Measurements from ENCODE around the gene OR13F1.

OR13F1 gene

DNA sequence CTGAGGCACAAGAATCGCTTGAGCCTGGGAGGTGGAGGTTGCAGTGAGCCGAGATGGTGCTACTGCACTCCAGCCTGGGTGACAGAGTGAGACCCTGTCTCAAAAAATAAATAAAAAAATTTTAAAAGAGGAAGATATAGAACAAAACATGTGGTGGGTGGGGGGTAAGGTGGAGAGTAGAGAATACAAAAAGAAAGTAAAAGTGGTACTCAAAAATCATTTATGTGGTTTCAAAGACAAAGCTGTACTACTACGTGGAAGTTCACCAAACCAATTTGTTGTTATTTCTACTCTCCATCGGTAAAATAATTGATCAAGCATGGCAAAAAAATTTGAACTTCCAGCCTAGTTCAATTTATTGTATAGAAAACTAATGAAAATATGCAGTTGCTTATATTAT is 40.6 kb downstream of the OR13F1 start:
- TF ChIP-seq, protein P1, sequence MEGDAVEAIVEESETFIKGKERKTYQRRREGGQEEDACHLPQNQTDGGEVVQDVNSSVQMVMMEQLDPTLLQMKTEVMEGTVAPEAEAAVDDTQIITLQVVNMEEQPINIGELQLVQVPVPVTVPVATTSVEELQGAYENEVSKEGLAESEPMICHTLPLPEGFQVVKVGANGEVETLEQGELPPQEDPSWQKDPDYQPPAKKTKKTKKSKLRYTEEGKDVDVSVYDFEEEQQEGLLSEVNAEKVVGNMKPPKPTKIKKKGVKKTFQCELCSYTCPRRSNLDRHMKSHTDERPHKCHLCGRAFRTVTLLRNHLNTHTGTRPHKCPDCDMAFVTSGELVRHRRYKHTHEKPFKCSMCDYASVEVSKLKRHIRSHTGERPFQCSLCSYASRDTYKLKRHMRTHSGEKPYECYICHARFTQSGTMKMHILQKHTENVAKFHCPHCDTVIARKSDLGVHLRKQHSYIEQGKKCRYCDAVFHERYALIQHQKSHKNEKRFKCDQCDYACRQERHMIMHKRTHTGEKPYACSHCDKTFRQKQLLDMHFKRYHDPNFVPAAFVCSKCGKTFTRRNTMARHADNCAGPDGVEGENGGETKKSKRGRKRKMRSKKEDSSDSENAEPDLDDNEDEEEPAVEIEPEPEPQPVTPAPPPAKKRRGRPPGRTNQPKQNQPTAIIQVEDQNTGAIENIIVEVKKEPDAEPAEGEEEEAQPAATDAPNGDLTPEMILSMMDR (conservative IDR thresholded peaks at IDR 0.05; ENCODE audit: low read depth, low read length), result no peak
- no peak overlapping the region for H3K4me3 ChIP-seq (ENCODE audit: low read depth, low read length)
- no peak for DNase-seq (ENCODE audit: low read depth)

DNA sequence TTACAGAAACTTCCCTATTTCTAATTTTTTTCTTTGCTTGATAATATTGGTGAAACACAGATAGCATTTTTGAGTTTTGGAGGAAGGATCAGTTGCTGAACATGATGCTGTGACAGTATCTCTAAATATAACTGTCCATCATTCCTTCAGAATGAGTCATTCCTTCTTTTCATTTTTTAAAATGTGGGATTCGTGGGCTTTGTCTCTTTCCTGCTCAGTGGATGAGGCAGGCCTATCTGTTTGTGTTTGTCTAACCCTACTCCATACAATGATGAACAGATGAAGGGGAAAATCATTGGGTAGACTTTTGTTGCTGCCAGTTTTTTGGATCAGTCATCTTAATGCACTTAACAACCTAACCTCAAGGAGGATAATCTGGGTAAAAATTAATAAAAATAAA is 49.2 kb downstream of the OR13F1 start:
- peak; percentile 4 for DNase-seq (ENCODE audit: low read depth)
- TF ChIP-seq, protein P1 (conservative IDR thresholded peaks at IDR 0.05; ENCODE audit: low read depth, low read length), result no peak
- no peak overlapping the region for H3K4me3 ChIP-seq (ENCODE audit: low read depth, low read length)
